ENCODE measurements around the gene SOCS6.

The SOCS6 gene

DNA sequence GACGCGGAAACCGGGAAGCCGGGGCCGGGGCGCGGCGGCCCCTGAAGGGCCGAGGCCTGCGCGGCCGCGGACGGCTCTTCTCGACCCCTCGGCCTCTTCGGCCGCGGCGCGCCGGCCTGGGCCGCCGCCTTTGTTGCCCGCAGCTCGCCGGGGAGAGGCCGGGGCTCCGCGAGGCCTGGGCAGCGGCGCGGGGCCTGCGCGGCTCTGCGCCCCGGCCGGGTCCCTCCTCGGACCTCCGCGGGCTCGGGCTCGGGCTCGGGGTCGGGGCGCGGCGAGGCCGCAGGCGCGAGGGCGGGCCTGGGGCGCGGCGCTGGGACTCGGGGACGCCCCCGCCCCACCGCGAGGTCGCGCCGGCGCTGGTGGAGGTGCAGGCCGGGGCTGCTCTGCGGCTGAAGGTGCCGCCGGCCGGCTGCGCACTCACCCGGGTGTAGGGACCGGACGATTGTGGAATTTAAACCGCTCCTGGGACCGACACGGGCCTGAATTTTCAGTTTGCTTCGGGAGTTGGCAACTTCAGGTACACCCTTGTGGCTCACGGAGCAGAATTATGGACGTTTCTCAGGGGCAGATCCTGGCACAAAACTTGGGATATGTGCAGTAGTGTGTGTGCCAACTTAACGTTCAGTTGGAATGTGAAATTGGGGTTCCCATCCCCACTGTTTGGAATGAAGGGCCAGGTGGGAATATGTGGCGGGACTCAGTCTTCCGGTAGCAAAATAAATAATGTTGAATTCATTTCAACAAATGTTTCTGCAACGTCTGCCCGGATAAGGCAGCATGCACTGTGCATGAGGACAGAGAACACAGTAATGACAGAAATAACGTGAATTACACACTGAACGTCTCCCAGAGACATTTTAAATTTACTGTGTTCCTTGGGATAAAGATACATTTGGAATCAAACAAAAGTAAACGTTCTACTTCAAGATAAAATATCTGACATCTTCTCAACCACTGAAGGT, 787 bp downstream of the SOCS6 start:
- no peak for DNase-seq (ENCODE audit: low read depth)

DNA sequence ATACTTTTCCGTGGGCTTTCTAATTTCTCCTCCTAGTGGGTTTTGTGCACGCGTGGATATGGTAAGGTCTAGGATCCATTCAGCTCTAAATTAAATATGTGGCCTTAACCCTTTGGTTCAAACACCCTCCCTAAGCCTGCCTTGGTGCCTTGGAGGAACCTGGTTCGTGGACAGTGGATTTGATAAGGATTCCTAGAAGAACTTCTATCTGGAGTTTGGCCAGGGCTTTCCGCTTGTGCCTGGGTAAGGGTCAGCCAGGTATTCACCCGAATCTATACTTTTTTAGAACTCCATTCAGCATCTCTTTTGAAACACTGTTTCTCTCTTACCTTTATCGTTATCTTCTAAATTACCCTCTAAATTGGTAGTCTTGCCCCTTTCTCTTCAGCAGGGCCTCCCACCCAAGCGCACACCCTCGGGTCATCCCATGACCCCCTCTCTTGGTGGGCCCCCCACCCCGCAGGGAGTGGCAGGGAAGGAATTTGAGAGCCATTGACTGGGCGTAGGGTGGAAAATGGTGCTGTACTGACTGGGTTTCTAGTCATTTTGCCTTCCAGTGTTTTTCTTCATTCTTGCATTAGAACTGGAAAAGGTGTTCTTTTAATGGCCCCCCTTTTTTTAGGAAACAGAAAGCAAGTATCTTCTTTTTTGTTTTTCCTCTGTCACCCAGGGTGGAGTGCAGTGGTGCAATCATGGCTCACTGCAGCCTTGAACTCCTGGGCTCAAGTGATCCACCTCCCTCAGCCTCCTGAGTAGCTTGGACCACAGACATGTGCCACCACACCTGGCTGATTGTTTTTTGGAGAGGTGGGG, 1.8 kb downstream of the SOCS6 start:
- no peak for DNase-seq (ENCODE audit: low read depth)

DNA sequence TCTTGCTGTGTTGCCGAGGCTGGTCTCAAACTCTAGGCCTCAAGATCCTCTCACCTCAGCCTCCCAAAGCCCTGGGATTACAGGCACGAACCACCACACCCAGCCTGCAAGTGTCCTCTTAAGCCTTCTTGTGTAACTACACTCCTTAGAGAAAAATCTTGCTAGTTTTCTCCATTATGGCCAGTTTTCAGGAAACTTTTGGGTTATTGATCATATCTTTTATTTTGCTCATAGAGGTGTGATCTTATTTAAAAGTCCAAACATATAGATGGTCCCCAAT, 2.4 kb downstream of the SOCS6 start:
- no peak for DNase-seq (ENCODE audit: low read depth)

DNA sequence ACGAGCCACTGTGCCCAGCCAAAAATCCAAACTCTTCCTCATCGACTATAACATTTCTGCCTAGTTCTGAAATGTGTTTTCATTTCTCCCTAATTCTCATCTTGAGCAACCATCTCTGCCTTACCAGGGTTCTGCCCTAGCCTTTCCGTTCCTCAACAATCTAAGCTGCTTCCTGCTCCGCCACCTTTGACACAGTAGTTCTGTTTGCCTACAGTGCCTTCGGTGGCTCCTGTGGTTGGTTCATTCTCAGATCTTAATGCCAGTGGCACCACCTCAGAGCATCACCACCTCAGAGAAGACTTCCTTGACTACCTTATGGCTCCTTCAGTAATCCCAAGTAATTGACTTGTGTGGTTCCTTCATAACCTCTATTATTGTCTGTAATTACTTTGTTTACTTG, 3.8 kb downstream of the SOCS6 start:
- DNase-seq (ENCODE audit: low read depth): no peak

DNA sequence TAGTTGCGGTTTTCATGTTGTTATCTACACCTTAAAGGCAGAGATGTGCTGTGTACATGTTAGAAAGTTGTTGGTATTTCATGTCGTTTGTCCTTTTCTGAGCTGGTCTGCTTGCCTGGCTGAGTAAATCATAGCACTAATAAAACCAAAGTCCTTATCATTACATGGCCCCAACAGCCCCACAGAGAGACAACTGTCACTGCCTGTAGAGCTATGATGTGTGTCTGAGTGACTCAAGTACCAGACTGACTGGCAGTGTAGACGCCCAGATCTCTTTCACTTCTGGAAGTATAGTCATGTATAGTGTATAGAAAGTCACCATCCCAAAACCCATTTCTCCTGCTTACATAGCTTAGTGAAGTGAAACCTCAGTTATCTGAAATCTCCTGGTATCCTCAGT, 4.3 kb downstream of the SOCS6 start:
- DNase-seq (ENCODE audit: low read depth): no peak

DNA sequence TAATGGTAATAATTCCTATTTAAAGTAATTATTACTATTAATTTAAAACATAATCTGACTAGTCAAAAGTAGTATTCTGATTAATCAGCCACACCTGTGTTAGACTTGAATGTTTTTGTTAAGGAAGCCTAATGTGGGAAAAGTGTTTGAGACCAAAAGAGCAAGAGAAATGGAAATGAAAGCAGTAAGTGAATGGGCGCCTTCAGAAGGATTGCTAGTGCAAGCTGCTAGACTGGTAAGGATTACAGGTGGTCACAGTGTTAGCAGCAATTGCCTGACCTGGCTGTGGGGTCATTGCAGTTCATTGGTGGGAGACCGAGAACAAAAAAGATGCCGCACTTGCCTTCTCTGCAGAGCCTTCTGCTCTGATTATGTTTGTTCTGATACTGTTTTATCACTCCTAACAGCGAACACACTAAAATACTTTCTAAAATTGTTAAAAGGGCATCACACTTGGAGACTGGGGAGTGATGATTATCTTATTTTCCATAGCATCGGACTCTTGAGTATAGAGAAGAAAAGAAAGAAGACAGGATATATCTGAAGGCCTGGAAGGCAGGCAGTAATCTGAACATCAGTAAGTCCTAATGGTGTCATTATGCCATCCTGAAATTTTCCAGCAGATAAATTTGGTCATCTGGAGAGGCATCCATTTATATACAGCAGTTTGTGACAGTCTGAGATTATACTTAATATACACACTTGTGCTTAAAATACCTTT, 5.8 kb downstream of the SOCS6 start:
- no peak for DNase-seq (ENCODE audit: low read depth)

DNA sequence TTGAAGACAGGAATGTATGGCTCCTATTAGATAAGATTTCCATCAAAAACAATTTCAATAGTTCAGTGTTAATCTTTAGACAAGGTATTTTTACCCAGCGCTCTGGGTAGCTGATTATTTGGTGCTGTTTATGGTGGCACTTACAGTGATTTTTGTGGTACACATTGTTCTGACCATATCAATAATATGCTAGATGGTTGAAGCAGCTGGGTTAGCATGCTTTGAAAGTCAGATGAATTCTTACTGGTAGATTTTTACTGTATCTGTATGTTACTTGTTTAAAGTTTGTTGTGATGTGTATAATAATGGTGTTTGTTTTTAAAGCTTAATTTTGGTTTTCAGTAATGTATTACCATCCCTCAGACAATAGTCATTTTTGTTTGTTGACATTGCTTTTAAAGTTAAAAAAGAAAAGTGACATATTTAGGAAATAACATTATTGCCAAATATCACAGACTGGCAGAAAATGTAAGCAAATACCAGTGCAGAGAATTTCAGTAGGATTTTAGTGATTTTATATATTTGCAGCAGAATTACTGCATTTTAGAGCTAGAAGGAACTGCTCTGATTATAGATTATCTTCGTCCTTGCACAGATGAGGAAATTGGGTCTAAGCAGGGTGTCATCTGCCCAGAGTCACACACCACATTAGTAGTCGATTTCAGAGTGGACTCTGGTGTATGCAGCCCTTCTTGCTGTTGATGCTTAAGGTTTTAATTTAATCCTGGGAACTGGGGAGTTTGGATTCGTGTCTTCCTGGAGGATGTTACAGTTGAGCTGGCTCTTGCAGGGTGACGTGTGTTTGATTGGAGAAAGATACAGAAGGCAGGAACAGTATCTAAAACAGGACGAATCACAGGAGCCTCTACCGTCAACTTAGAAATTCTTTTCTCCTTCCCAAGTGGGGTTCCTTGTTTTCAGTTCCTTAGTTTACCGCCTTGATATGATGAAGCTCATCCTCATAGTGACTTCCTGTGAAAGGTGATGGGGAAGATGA, 6.6 kb downstream of the SOCS6 start:
- no peak for DNase-seq (ENCODE audit: low read depth)

DNA sequence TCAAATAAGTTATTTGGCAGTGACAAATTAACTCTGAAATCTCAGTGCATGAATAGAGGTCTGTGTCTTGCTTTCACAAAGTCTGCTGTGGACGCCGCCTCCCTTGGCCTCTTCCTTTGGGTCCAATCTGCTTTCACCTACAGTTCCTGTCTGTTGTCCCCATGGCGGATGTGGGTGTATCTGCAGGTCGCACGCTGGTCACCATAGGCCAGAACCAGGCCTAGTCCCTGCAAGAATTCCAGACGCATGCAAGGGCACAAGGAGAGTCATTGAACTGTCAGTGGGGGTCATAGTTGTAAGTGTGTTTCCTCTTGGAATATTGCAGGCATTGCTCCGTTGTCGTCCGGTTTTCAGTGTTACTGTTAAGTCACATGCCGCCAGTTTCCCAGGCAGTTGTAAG, 7.4 kb downstream of the SOCS6 start:
- no peak for DNase-seq (ENCODE audit: low read depth)

DNA sequence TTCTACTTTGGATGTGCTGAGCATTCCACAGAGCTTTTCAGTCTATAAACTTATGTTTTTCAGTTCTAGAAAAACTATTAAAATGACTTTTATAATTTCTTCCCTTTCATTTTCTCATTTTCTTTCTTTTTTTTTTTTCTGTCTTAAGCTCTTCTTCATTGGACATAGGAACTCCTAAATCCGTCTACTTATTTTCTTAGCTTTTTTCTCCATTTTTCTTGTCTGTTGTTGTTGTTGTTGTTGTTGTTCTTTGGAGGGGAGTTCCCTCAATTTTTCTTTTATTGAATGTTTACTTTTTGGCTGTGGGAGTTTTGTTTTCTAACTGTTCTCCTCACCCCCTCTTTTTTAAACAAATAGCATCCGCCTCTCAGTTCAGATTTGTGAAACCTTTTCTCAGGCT, 7.9 kb downstream of the SOCS6 start:
- DNase-seq (ENCODE audit: low read depth): no peak

DNA sequence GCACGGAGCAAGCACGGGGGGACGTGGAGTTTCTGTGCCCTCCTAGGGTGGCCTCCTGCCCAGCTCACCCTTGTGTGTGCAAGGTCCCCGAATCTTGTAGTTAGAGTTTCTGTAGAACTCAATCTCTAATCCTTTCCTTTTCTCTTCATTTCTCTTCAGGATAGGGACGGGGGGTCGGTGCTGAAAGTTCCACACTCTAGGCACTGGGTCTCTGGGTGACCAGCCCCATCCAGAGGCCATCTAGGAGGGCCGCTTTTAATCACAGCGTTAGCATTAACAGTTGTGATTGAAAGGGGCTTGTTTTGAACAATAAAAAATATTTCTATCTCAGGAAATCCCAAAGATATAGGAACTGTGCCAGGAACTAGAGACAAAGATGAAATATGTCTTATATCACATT, 10.5 kb downstream of the SOCS6 start:
- no peak for DNase-seq (ENCODE audit: low read depth)

DNA sequence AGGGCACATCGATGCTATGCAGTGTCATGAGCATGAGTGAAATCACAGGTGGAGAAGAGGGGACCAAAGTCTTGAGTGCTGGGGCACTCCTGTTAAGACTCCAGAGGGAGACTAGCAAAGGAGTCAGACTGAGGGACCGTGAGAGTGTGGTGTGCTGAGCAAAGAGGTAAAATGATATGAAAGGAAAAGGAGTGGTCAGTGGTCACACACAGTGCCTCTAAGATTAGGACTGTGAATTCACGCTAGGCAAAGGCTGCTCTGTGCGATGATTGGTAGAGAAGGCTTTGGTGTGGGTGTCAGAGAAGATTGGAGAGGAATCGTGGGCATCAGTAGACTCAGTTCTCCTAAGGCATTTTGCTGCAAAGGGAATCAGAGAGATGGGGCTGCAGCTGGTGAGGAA, 12.8 kb downstream of the SOCS6 start:
- DNase-seq (ENCODE audit: low read depth): no peak

DNA sequence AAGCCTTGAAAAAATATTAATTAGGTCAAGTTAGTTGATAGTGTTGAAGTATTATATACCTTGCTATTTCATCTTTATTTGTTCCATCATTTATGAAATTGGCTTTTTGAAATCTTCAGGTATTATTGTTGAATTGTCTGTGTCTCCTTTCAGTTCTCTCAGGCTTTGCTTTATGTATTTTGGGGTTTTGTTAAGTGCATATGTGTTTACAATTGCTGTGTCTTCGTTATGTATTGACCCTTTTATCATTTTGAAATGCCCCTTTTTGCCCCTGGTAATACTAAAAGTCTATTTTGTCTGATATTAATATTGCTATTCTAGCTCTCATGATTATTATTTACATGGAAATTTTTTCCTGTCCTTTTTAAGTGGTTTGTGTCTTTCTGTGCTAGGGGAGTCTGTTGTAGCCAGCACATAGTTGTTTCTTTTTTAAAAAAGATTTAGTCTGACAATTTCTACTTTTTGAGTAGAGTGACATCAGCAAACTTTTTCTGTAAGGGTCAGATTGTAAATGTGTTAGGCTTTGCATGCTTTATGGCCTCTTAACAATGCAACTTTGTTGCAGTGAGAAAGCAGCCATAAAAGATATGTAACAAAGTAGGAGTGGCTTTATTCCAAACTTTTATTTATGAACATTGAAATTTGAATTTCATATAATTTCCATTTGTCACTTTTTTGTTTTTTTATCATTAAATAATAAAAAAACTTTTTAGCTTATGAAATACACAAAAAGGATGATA, 19.9 kb downstream of the SOCS6 start:
- DNase-seq (ENCODE audit: low read depth): no peak

DNA sequence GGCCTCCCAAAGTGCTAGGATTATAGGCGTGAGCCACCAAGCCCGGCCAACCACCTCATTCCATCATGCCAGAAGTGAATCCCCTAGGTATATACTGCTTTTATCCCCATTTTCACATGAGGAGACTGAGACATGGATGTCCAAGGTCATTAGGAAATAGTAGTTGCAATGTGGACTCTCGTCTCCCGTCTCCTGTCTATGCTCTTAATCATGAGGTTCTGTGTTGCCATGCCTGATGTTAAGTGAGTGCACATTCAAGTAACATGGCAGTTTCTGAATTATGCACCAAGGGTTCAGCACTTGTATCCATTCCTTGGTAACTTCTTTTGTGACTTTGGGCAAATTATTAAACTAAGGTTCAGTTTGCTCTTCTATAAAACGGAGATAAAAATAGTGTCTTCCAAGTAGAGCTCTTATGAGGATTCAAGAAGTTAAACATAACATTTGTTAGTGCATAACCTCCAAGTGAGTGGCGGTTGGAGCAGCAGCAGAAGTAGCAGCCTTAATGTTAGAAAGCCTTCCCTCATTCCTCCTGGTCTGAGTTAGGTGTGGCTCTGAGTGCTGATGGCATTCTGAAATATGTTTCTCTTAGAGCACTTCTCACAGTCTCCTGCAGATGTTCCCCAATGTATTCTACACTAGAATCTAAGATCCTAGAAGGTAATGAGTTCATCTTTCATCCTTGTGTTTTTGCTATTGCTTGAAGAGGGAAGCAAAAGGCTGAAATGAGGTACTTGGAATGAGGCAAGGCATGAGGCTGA, 21.9 kb downstream of the SOCS6 start:
- no peak for DNase-seq (ENCODE audit: low read depth)

DNA sequence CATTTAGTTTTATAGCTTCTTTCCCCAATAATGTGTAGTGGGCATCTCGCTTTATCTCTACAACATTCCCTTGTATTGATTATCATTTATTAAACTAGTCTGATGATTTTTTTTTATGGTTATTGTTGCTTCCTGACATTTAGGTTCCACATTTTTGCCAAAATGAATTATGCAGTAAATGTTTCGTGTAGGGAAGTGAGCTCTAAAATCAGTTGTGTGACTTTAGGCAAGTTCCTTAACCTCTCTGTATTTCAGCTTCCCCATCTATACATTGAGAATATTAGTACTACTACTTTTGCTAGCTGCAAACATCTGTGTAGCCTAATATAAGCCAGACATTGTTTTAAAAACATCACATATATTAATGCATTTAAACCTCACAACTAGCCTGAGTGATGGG, 22.9 kb downstream of the SOCS6 start:
- DNase-seq (ENCODE audit: low read depth): no peak

DNA sequence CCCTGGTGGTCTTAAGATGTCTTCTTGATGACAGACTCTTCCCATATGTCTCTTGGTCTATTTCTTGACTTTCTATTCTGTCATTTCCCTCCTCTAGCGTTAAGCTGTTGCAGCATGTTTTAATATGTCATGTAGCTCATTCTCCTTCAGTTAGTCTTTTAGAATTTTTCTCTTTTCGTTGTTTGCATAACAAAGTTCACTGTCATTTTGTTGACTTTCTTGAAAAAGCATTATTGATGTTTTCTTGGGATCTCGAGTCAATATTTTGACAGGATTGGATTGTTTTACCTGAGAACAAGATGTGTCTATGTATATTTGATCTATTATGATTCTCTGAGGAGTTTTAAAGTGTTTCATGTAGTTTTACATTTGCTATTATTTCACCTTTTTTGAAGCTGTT, 24.8 kb downstream of the SOCS6 start:
- no peak for DNase-seq (ENCODE audit: low read depth)

DNA sequence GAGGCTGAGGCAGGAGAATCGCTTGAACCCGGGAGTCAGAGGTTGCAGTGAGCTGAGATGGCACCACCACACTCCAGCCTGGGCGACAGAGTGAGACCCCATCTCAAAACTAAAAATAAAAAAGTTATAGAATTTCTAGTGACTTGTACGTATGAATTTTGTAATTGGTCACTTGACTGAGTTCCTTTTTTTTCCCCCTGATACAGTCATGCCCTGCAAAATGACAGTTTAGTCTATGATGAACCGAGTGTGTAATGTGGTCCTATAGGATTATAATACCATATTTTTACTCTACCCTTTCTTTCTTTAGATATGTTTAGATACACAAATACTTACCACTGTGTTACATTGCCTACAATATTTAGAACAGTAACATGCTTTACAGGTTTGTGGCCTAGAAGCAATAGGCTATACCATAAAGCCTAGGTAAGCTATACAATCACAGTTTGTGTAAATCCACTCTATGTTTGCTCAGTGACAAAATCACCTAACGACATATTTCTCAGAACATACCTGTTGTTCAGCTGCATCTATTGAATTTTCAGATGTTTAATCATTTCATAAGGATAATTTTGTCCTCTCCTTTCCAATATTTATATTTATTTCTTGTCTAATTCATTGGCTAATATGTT, 25.4 kb downstream of the SOCS6 start:
- DNase-seq (ENCODE audit: low read depth): no peak

DNA sequence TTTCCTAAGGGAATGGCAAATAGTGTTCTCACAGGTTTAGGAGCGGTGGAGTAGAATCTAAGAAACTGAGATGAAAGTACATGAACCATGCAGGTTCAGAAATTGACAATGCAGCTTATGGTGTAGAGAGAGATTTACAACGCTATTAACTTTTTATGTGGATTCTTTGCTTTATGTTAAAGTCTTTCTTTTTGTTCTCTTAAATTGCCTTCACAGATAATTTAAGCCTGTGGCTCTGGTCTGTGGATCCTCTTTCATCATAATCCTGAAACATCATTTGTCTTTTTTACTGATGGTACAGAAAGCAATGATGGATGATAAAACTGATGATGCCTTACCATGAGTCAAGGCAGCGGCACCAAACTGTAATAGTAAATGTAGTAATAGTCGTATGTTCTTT, 30.3 kb downstream of the SOCS6 start:
- DNase-seq (ENCODE audit: low read depth): no peak

DNA sequence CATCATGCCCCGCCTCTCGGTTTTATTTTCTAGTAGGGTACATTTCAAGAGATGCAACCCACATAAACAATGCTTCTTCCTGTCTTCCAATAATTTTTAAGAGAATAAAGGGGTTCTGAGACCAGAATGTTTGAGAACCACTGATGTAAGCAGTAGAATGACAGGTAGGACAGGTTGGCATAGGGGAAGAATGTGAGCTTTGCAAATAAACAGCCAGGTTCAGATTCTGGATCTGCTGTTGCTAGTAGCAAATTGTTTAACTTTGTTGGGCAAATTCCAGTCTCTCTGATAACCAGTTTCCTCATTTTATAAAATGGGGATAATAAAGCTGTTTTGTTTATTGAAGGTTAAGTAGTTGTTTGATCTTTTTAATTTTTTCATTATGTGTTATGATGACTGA, 32.8 kb downstream of the SOCS6 start:
- DNase-seq (ENCODE audit: low read depth): no peak

DNA sequence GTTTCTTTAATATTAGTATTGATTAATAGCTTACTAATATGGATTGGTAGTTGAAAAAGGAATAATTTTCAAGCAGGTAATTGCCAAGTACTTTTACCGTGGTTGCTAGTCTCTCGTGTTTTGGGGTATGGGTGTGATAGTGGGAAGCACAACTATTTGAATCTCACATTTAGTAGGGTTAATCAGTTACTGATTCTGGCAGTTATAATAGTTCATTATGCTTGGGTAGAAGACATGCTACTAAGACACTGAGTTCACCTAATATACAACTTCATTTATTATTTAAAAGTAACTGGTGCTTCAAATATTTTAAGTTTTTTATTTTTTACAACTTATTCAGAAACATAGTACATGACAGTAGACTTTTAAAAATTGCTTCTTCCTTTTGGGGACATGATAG, 33.5 kb downstream of the SOCS6 start:
- DNase-seq (ENCODE audit: low read depth): no peak

DNA sequence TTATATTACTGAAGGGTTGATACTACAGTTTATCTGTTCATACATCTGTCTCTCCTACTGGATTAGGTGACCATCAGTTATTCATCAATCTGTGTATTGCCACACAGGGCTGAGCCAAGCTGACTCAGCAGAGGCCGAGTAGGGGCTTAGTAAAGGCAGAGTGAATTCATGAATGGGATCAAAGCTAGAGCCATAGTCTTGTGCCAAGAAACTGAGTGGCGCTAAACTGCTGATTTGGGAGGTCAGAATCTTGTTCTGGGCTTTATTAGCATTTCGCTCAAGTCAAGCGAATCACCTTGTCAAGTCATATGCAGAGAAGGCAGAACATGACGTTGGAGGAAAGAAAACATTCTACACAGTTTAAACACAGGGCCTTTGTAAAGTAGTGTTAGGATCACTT, 34.1 kb downstream of the SOCS6 start:
- no peak for DNase-seq (ENCODE audit: low read depth)

Measured in non-pigmented ciliary epithelial cell (primary cell).